ENCODE data around the gene KRTAP10-10.
"Not testable (repeated sequence)": the region's sequence is repeated elsewhere in the genome, so short reads cannot be mapped to it uniquely, and the experiment has no call there.

KRTAP10-10 gene

GRCh38 chr21:44627181-44627822 is 9.9 kb upstream of the KRTAP10-10 start:
- DNase-seq, result not testable (repeated sequence)

- DNase-seq, result not testable (repeated sequence)
Measured at GRCh38 chr21:44627831-44628233, 9.3 kb upstream of the KRTAP10-10 start.

GRCh38 chr21:44628707-44629391 is 8.3 kb upstream of the KRTAP10-10 start:
- DNase-seq, result no peak

GRCh38 chr21:44630440-44630839 is 6.7 kb upstream of the KRTAP10-10 start:
- DNase-seq, result peak in 1 of 2 donors; percentile 17

- no peak for DNase-seq
Measured at GRCh38 chr21:44632067-44632466, 5.1 kb upstream of the KRTAP10-10 start.

GRCh38 chr21:44636209-44637017 is 743 bp upstream of the KRTAP10-10 start:
- no peak for DNase-seq

- not testable (repeated sequence) for DNase-seq
Measured at GRCh38 chr21:44637851-44638348, 744 bp downstream of the KRTAP10-10 start.

- DNase-seq, result not testable (repeated sequence)
Measured at GRCh38 chr21:44638506-44639330, 1.6 kb downstream of the KRTAP10-10 start.

- no peak for DNase-seq
Measured at GRCh38 chr21:44639331-44639655, 2.1 kb downstream of the KRTAP10-10 start.

GRCh38 chr21:44640761-44641160 is 3.6 kb downstream of the KRTAP10-10 start:
- DNase-seq, result no peak

GRCh38 chr21:44643741-44644310 is 6.7 kb downstream of the KRTAP10-10 start:
- DNase-seq, result no peak

GRCh38 chr21:44644878-44645277 is 7.7 kb downstream of the KRTAP10-10 start:
- no peak for DNase-seq

GRCh38 chr21:44646366-44647221 is 9.4 kb downstream of the KRTAP10-10 start, which contains the start of gene KRTAP10-11:
Gene KRTAP10-11, plus strand, starts transcription at chr21:44646414. Its CDS starts 45 bp downstream, at chr21:44646459.
- DNase-seq, result not testable (repeated sequence)

- no peak for DNase-seq
Measured at GRCh38 chr21:44647222-44647552, 10.0 kb downstream of the KRTAP10-10 start.

- DNase-seq, result no peak
Measured at GRCh38 chr21:44648557-44649311, 11.6 kb downstream of the KRTAP10-10 start.

- no peak for DNase-seq
Measured at GRCh38 chr21:44649521-44650100, 12.5 kb downstream of the KRTAP10-10 start.

GRCh38 chr21:44650265-44650972 is 13.3 kb downstream of the KRTAP10-10 start:
- no peak for DNase-seq

GRCh38 chr21:44650973-44651675 is 14.0 kb downstream of the KRTAP10-10 start:
- no peak for DNase-seq

GRCh38 chr21:44653123-44653522 is 16.0 kb downstream of the KRTAP10-10 start:
- DNase-seq, result peak in 1 of 2 donors; percentile 5

Measured in CD4-positive, alpha-beta T cell treated with Interferon alpha-2 for 1 hour (primary cell).